ENCODE results near the gene ADAM17.

Gene ADAM17

GRCh38 chr2:9443526-9443925 is 112.1 kb downstream of the ADAM17 start:
- 97% methylated on average over 5 of the region's 5 CpGs for WGBS
- Histone ChIP-seq H3K27ac (ENCODE audit: low read depth, low read length) (no peak overlapping the region), H3K27me3 (ENCODE audit: insufficient read depth, low read length) (no peaks in the 10 kb centered on the region), H3K36me3 (ENCODE audit: insufficient read depth, low read length) (peaks cover 94% of the 10 kb centered on the region), H3K4me3 (ENCODE audit: low read length) (no peak overlapping the region), H3K9me3 (ENCODE audit: insufficient read depth, low read depth, low read length) (no peaks in the 10 kb centered on the region), H3K4me1 (ENCODE audit: insufficient read depth, low read length) (no peaks in the 10 kb centered on the region), H3K9ac (ENCODE audit: low read depth, low read length) (no peak overlapping the region)

DNA sequence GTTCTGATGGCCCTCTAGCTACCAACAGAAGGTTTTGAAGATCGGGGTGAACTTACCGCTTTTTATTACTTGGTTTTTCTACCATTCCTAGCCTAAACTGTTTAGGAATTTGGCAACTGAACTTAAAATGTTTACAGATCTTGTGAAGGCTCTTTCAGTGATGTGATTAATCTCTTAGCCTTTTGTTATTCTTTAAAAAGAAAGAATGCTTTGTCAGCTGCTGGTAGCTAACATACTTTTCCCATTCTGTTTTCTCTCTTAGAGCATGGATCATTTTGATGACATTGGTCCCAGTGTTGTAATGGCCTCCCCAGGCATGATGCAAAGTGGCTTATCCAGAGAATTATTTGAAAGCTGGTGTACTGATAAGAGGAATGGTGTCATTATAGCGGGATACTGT is 114.1 kb downstream of the ADAM17 start:
- H3K4me1 ChIP-seq (ENCODE audit: insufficient read depth, low read length), result no peaks in the 10 kb centered on the region
- no peak overlapping the region for H3K9ac ChIP-seq (ENCODE audit: low read depth, low read length)
- H3K27me3 ChIP-seq (ENCODE audit: insufficient read depth, low read length), result no peaks in the 10 kb centered on the region
- H3K36me3 ChIP-seq (ENCODE audit: insufficient read depth, low read length), result peaks cover 94% of the 10 kb centered on the region
- H3K4me3 ChIP-seq (ENCODE audit: low read length), result no peak overlapping the region
- H3K27ac ChIP-seq (ENCODE audit: low read depth, low read length), result no peak overlapping the region
- WGBS, result 65% methylated on average over 3 of the region's 3 CpGs
- H3K9me3 ChIP-seq (ENCODE audit: insufficient read depth, low read depth, low read length), result no peaks in the 10 kb centered on the region

GRCh38 chr2:9440058-9440727 is 115.4 kb downstream of the ADAM17 start:
- H3K36me3 ChIP-seq (ENCODE audit: insufficient read depth, low read length), result peaks cover 91% of the 10 kb centered on the region
- H3K27me3 ChIP-seq (ENCODE audit: insufficient read depth, low read length), result no peaks in the 10 kb centered on the region
- no peaks in the 10 kb centered on the region for H3K4me1 ChIP-seq (ENCODE audit: insufficient read depth, low read length)
- no peak overlapping the region for H3K4me3 ChIP-seq (ENCODE audit: low read length)
- H3K27ac ChIP-seq (ENCODE audit: low read depth, low read length), result no peak overlapping the region
- 100% methylated on average over 1 of the region's 1 CpG for WGBS
- no peak overlapping the region for H3K9ac ChIP-seq (ENCODE audit: low read depth, low read length)
- no peaks in the 10 kb centered on the region for H3K9me3 ChIP-seq (ENCODE audit: insufficient read depth, low read depth, low read length)

GRCh38 chr2:9439536-9439935 is 116.1 kb downstream of the ADAM17 start:
- Histone ChIP-seq H3K4me3 (ENCODE audit: low read length) (no peak overlapping the region), H3K9me3 (ENCODE audit: insufficient read depth, low read depth, low read length) (no peaks in the 10 kb centered on the region), H3K36me3 (ENCODE audit: insufficient read depth, low read length) (peaks cover 92% of the 10 kb centered on the region), H3K4me1 (ENCODE audit: insufficient read depth, low read length) (no peaks in the 10 kb centered on the region), H3K9ac (ENCODE audit: low read depth, low read length) (no peak overlapping the region), H3K27ac (ENCODE audit: low read depth, low read length) (no peak overlapping the region), H3K27me3 (ENCODE audit: insufficient read depth, low read length) (no peaks in the 10 kb centered on the region)
- no CpG with 5 or more reads among the region's 1 CpG for WGBS

Data from HUES64 (cell line).